K562 (cell line): ENCODE data around the gene ETDB. TPM values are rescaled to one million over a fixed set of nuclear protein-coding genes. Genes with fewer than 3 reads are reported as not detected.

Source experiments
- ATAC-seq: fragments of 200-7000 bp; cut with Tn5 transposase; 3 replicates; pipeline ENCODE4 v1.9.1; 2020; ENCODE audit warnings: moderate library complexity
- BruUV-seq: library from RNA; stranded (reverse); fragments of 400-500 nt; replicated peaks from 2 replicates; lab custom pipeline; 2021; lab: Mats Ljungman, UMichigan
- CTCF ChIA-PET: fragments of 300-600 bp; formaldehyde crosslinking; extraction: SDS; loops from one replicate; lab custom pipeline; 2021; ENCODE audit warnings: low intra/inter-chr PET ratio; lab: Yijun Ruan, JAX
- POLR2A ChIA-PET: fragments of 300-600, 350-650 bp; sonication (Branson Sonifier 250); formaldehyde crosslinking; extraction: SDS; loops from one replicate; lab custom pipeline; 2021; ENCODE audit warnings: antibody characterized with exemption, inconsistent platforms; lab: Yijun Ruan, JAX
- DNase-seq, 4 experiments: peaks; one replicate each; pipeline versions ENCODE4 v3.0.0 to v3.0.0-alpha.2; 2011 to 2018; ENCODE audit warnings: low spot score in 3 of 4, mixed read lengths in 3 of 4; ENCODE audit errors: extremely low read depth in 1 of 4
- FAIRE-seq: peaks from 2 replicates; lab custom pipeline; 2011; peaks lifted over from hg19 to GRCh38; lab: Jason Lieb, UNC
- H2AFZ ChIP-seq: 2 replicates; pipeline ENCODE4 v1.6.0; 2011; ENCODE audit warnings: low read depth, low read length, control low read depth, inconsistent platforms
- H3K27ac ChIP-seq: fragments of 200-600 bp; 3 replicates; pipeline ENCODE4 v1.8.0; 2011; ENCODE audit warnings: low read depth, mild to moderate bottlenecking, control low read depth, inconsistent platforms, low read length, moderate library complexity, mixed read lengths; ENCODE audit errors: extremely low read depth
- H3K27me3 ChIP-seq, 2 experiments: fragments of 300-600 bp in 1 of 2; 2 replicates in 1 of 2; 3 replicates in 1 of 2; pipeline versions ENCODE4 v1.6.0 to v1.8.0; 2011; ENCODE audit warnings: inconsistent platforms in 2 of 2, low read length in 2 of 2, mild to moderate bottlenecking in 1 of 2, mixed read lengths in 1 of 2, moderate library complexity in 1 of 2; ENCODE audit not compliant: control insufficient read depth in 2 of 2, insufficient read depth in 2 of 2
- H3K36me3 ChIP-seq: fragments of 300-600 bp; 3 replicates; pipeline ENCODE4 v1.8.0; 2011; ENCODE audit warnings: mild to moderate bottlenecking, low read length, inconsistent platforms; ENCODE audit not compliant: control insufficient read depth, insufficient read depth
- H3K4me1 ChIP-seq, 2 experiments: fragments of 200-600 bp in 1 of 2; replicated peaks in 1 of 2; 2 replicates in 1 of 2; 3 replicates in 1 of 2; pipeline versions ENCODE4 v1.5.1 to v1.8.0; 2011; ENCODE audit warnings: inconsistent platforms in 2 of 2, low read length in 2 of 2, mild to moderate bottlenecking in 1 of 2, mixed read lengths in 1 of 2, moderate library complexity in 1 of 2; ENCODE audit not compliant: control insufficient read depth in 2 of 2, insufficient read depth in 2 of 2
- H3K4me2 ChIP-seq: 2 replicates; pipeline ENCODE4 v1.6.1; 2011; ENCODE audit warnings: low read length, control low read depth, inconsistent platforms, mixed read lengths; ENCODE audit not compliant: insufficient read depth
- H3K4me3 ChIP-seq: fragments of 200-600 bp; sonication (generic), shearing (Covaris generic); 2 replicates; pipeline ENCODE4 v1.5.1; 2016; ENCODE audit warnings: control low read depth, inconsistent platforms
- H3K79me2 ChIP-seq: fragments of 200-600 bp; 3 replicates; pipeline ENCODE4 v1.8.0; 2011; ENCODE audit warnings: low read length, inconsistent platforms; ENCODE audit not compliant: control insufficient read depth, insufficient read depth
- H3K9ac ChIP-seq, 2 experiments: 2 replicates each; pipeline versions ENCODE4 v1.6.0 to v1.6.1; 2011; ENCODE audit warnings: low read depth in 2 of 2, low read length in 2 of 2, control low read depth in 1 of 2, inconsistent platforms in 1 of 2, mild to moderate bottlenecking in 1 of 2, mixed read lengths in 1 of 2; ENCODE audit not compliant: insufficient read depth in 1 of 2
- H3K9me1 ChIP-seq: one replicate; pipeline ENCODE4 v1.6.0; 2011; ENCODE audit warnings: inconsistent platforms, mild to moderate bottlenecking, low read length, moderate library complexity; ENCODE audit not compliant: control insufficient read depth, insufficient read depth
- H3K9me3 ChIP-seq: replicated peaks from 2 replicates; pipeline ENCODE4 v1.5.1; 2011; ENCODE audit warnings: low read depth, low read length, inconsistent platforms; ENCODE audit not compliant: control insufficient read depth, insufficient read depth
- H4K20me1 ChIP-seq: replicated peaks from 2 replicates; pipeline ENCODE4 v1.6.1; 2011; ENCODE audit warnings: low read length, inconsistent platforms, mixed read lengths; ENCODE audit not compliant: control insufficient read depth, insufficient read depth
- CEBPG ChIP-seq, 3 experiments: fragments of 200-800 bp in 1 of 3; sonication (Bioruptor generic) in 1 of 3; sonication (generic) in 1 of 3; formaldehyde crosslinking in 1 of 3; IDR thresholded peaks in 2 of 3; conservative IDR thresholded peaks in 1 of 3; 2 replicates each; pipeline versions ENCODE4 v1.6.1 to v1.8.0; 2016 to 2022; ENCODE audit warnings: missing compliant biosample characterization in 2 of 3, missing genetic modification characterization in 2 of 3, mild to moderate bottlenecking in 1 of 3, missing genetic modification reagents in 1 of 3
- CREM ChIP-seq: IDR thresholded peaks from 2 replicates; pipeline ENCODE4 v1.6.1; 2014; ENCODE audit warnings: antibody characterized with exemption, low read depth
- FOXA3 ChIP-seq, 2 experiments: fragments of 450-650 bp in 1 of 2; sonication (generic) in 1 of 2; formaldehyde crosslinking; IDR thresholded peaks in 1 of 2; conservative IDR thresholded peaks in 1 of 2; 2 replicates each; pipeline versions ENCODE4 v1.4.0 to v1.8.0; 2020 to 2022; ENCODE audit warnings: mild to moderate bottlenecking in 2 of 2, missing genetic modification reagents in 1 of 2
- KDM5B ChIP-seq: fragments of 200-600 bp; sonication (generic); IDR thresholded peaks from 2 replicates; pipeline ENCODE4 v1.6.1; 2012; ENCODE audit warnings: low read depth, mild to moderate bottlenecking, moderate library complexity, low read length, control low read depth, inconsistent platforms; ENCODE audit not compliant: insufficient replicate concordance
- KHSRP ChIP-seq: fragments of 450-650 bp; IDR thresholded peaks from 2 replicates; pipeline ENCODE4 v1.6.1; 2017
- NBN ChIP-seq: fragments of 450-650 bp; IDR thresholded peaks from 2 replicates; pipeline ENCODE4 v1.6.1; 2016; ENCODE audit warnings: low read depth, mild to moderate bottlenecking
- NFXL1 ChIP-seq: fragments of 450-650 bp; formaldehyde crosslinking; IDR thresholded peaks from 2 replicates; pipeline ENCODE4 v1.4.0; 2021; ENCODE audit warnings: mild to moderate bottlenecking
- NR4A1 ChIP-seq, 2 experiments: fragments of 250-450 bp in 1 of 2; fragments of 450-650 bp in 1 of 2; sonication (Bioruptor Pico) in 1 of 2; IDR thresholded peaks; 2 replicates each; pipeline versions ENCODE4 v1.4.0 to v1.6.1; 2016 to 2020; ENCODE audit warnings: mild to moderate bottlenecking in 2 of 2, missing compliant biosample characterization in 1 of 2, missing genetic modification characterization in 1 of 2, moderate library complexity in 1 of 2
- RBM14 ChIP-seq: fragments of 200-400 bp; formaldehyde crosslinking; IDR thresholded peaks from 2 replicates; pipeline ENCODE4 v1.6.1; 2018; ENCODE audit warnings: low read depth, mild to moderate bottlenecking, low read length, moderate library complexity, borderline replicate concordance; ENCODE audit not compliant: insufficient read depth
- SAFB2 ChIP-seq: fragments of 200-400 bp; formaldehyde crosslinking; IDR thresholded peaks from 2 replicates; pipeline ENCODE4 v1.6.1; 2018; ENCODE audit warnings: borderline replicate concordance, low read length, low read depth, moderate library complexity; ENCODE audit not compliant: severe bottlenecking
- SIX5 ChIP-seq, 2 experiments: IDR thresholded peaks; 2 replicates each; pipeline ENCODE4 v1.6.1; 2011; ENCODE audit warnings: low read length in 2 of 2, borderline replicate concordance in 1 of 2, low read depth in 1 of 2, mild to moderate bottlenecking in 1 of 2, moderate library complexity in 1 of 2; ENCODE audit not compliant: insufficient read depth in 1 of 2
- ZNF140 ChIP-seq: fragments of 250-450 bp; sonication (Bioruptor Pico); IDR thresholded peaks from 2 replicates; pipeline ENCODE4 v1.8.0; 2021; ENCODE audit warnings: moderate library complexity, mild to moderate bottlenecking, inconsistent platforms
- ZNF165 ChIP-seq: fragments of 250-450 bp; sonication (Bioruptor Pico); IDR thresholded peaks from 2 replicates; pipeline ENCODE4 v1.4.0; 2020; ENCODE audit warnings: borderline replicate concordance
- ZNF324 ChIP-seq: fragments of 250-450 bp; sonication (Bioruptor Pico); IDR thresholded peaks from 2 replicates; pipeline ENCODE4 v1.4.0; 2020; ENCODE audit warnings: mild to moderate bottlenecking
- WGBS: fragments of 100-300 bp; shearing (Covaris generic); methylation state at CpG from one replicate; pipeline ENCODE4 v1.1.6; 2016; ENCODE audit warnings: low coverage, mixed read lengths; ENCODE audit not compliant: insufficient coverage; ENCODE audit errors: missing lambda C conversion rate; 5-methylcytosine and 5-hydroxymethylcytosine counted together
- in situ Hi-C: fragments of 300-500 bp; cut with MboI; formaldehyde crosslinking; loops from 4 replicates; pipeline ENCODE4 v1.15.0; 2018; ENCODE audit warnings: inconsistent platforms, mixed read lengths
- intact Hi-C: fragments of 100-400 bp; cut with micrococcal nuclease; formaldehyde crosslinking; loops from 2 replicates; pipeline ENCODE4 v1.14.2; 2022
- polyA plus RNA-seq, 8 experiments: library from polyadenylated mRNA; depleted of rRNA in 4 of 8; stranded (reverse) in 5 of 8; unstranded in 3 of 8; fragments of >200 nt; fragmentation: Nextera tagmentation in 2 of 8; fragmentation: Illumina TruSeq in 1 of 8; extraction: Ambion mirVana in 2 of 8; extraction: Trizol in 1 of 8; gene quantifications; 2 replicates each; pipeline versions ENCODE4 v1.2.1 to v1.2.3, GENCODE V29; 2011 to 2014; ENCODE audit warnings: inconsistent platforms in 1 of 8, missing spikeins in 1 of 8
- total RNA-seq, 7 experiments: library from RNA; depleted of rRNA in 6 of 7; stranded (reverse); fragments of >200 nt in 6 of 7; fragmentation: Illumina TruSeq in 2 of 7; extraction: Trizol in 2 of 7; gene quantifications; 2 replicates each; pipeline versions ENCODE4 v1.2.1 to v1.2.3, GENCODE V29; 2011 to 2021; ENCODE audit warnings: low replicate concordance in 1 of 7
- TF ChIP-seq, protein P1 (sequence below): fragments of 250-450 bp; sonication (Bioruptor Pico); IDR thresholded peaks from 2 replicates; pipeline ENCODE4 v1.8.0; 2021; ENCODE audit warnings: moderate library complexity, mild to moderate bottlenecking, inconsistent platforms
- TF ChIP-seq, protein P2 (sequence below), 2 experiments: fragments of 450-650 bp in 1 of 2; sonication (generic) in 1 of 2; formaldehyde crosslinking in 1 of 2; IDR thresholded peaks in 1 of 2; conservative IDR thresholded peaks in 1 of 2; 2 replicates each; pipeline versions ENCODE4 v1.6.1 to v1.8.1; 2016 to 2023; ENCODE audit warnings: mild to moderate bottlenecking in 2 of 2, moderate library complexity in 2 of 2, inconsistent platforms in 1 of 2, missing genetic modification reagents in 1 of 2

The ETDB gene
- total and polyA plus RNA-seq, 9 of the 15 experiments (the other 6 are each of a cell fraction or from before 2014, with no cell fraction given), result not detected

DNA sequence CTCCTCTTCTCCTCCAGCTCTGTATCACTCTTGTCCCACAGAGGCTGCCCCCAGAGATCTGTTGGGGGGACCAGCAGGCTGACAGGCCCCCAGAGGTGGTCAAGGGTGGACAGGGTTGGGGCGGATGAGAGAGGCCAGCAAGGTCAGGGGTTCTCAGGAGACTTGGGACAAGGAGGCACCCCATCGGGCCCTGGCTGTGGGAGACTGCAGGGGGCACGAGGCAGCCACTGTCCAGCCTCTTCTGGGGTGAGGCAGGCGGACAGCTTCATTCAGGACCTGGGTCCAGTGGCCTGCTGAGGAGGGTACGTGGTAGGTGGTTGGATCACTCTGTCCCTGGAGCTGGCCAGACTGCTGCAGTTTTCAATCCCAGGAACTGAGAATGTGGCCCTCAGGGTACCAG is 24.6 kb downstream of the ETDB start (continued):
- TF ChIP-seq, protein P1, sequence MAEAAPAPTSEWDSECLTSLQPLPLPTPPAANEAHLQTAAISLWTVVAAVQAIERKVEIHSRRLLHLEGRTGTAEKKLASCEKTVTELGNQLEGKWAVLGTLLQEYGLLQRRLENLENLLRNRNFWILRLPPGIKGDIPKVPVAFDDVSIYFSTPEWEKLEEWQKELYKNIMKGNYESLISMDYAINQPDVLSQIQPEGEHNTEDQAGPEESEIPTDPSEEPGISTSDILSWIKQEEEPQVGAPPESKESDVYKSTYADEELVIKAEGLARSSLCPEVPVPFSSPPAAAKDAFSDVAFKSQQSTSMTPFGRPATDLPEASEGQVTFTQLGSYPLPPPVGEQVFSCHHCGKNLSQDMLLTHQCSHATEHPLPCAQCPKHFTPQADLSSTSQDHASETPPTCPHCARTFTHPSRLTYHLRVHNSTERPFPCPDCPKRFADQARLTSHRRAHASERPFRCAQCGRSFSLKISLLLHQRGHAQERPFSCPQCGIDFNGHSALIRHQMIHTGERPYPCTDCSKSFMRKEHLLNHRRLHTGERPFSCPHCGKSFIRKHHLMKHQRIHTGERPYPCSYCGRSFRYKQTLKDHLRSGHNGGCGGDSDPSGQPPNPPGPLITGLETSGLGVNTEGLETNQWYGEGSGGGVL (CRISPR knock-in tag), result no peak
- no peak for TF ChIP-seq KHSRP
- TF ChIP-seq ZNF140, result no peak
- TF ChIP-seq NFXL1, result no peak
- TF ChIP-seq NR4A1 (CRISPR knock-in tag; IDR thresholded peaks at IDR 0.05), result no peak
- TF ChIP-seq NR4A1 (tag; IDR thresholded peaks at IDR 0.05), result no peak
- TF ChIP-seq RBM14, result no peak
- TF ChIP-seq KDM5B, result no peak
- TF ChIP-seq ZNF165 (CRISPR knock-in tag), result no peak
- TF ChIP-seq FOXA3 (CRISPR knock-in tag; conservative IDR thresholded peaks at IDR 0.05 in 1 of 2, IDR thresholded peaks at IDR 0.05 in 1 of 2), result no peak

DNA sequence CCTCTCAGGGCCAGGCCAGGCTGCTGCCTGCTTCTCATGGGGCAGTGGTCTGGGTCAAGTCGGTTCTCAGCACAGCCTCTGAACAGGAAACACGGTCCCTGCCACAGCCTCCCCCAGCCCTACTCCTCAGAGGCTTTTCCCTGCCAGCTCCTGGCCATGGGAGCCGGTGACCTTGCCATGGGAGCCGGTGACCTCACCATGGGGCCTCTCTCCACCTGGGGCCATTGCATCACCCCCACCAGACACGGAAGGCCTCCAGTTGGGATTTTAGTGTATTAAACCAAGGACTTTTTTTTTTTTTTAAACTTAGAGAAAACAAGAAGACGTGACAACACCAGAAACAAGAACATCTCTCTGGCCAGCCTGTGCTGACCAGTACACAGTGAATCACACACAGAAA is 25.6 kb downstream of the ETDB start:
- Histone ChIP-seq H4K20me1 (no peaks in the 10 kb centered on the region), H3K9me3 (no peaks in the 10 kb centered on the region), H2AFZ (no peak overlapping the region), H3K79me2 (no peaks in the 10 kb centered on the region), H3K27me3 (peaks cover 0 to 2% of the 10 kb centered on the region in 2 experiments; a peak in 1 of 5 replicates), H3K4me3 (no peak overlapping the region), H3K27ac (no peak overlapping the region), H3K9ac (no peak overlapping the region), H3K36me3 (no peaks in the 10 kb centered on the region), H3K9me1 (no peaks in the 10 kb centered on the region), H3K4me2 (no peak overlapping the region), H3K4me1 (peaks cover 2 to 14% of the 10 kb centered on the region in 2 experiments; a peak in 3 of 5 replicates)
- in situ Hi-C loops, result no loop called here
- FAIRE-seq, result no peak
- ATAC-seq, result no peak
- intact Hi-C loops, result no loop called here
- ChIA-PET CTCF (interaction anchor here (0.6 kb wide), 1 partner anchor 85 kb away, joined by 3 read pairs; no protein-coding TSS in a partner anchor), POLR2A (no interaction called here)
- WGBS, result 46% methylated on average over 3 of the region's 6 CpGs
- DNase-seq, result no peak
- no TSS peak for BruUV-seq
- TF ChIP-seq SIX5 (IDR thresholded peaks at IDR 0.05; ENCODE audit: borderline replicate concordance in 1 of 2, insufficient read depth in 1 of 2, low read depth in 1 of 2, low read length in 2 of 2), result no peak
- TF ChIP-seq CREM, result no peak
- TF ChIP-seq NBN, result no peak
- TF ChIP-seq ZNF324 (CRISPR knock-in tag), result no peak
- TF ChIP-seq SAFB2, result no peak
- TF ChIP-seq CEBPG (CRISPR knock-in tag; IDR thresholded peaks at IDR 0.05), result no peak
- TF ChIP-seq CEBPG (tag; conservative IDR thresholded peaks at IDR 0.05 in 1 of 2, IDR thresholded peaks at IDR 0.05 in 1 of 2), result 0 out of 4 replicates have a peak, but pooled peaks of 1 of the 2 experiments have one; percentile 26
- TF ChIP-seq, protein P2, sequence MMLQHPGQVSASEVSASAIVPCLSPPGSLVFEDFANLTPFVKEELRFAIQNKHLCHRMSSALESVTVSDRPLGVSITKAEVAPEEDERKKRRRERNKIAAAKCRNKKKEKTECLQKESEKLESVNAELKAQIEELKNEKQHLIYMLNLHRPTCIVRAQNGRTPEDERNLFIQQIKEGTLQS (IDR thresholded peaks at IDR 0.05), result peak; percentile 31; the same call in 1 of the 2 replicates
- TF ChIP-seq, protein P2 (CRISPR knock-in tag; conservative IDR thresholded peaks at IDR 0.05), result no peak
